Measurements from ENCODE around the gene NBEAL1. TPM values are rescaled to one million over a fixed set of nuclear protein-coding genes. Genes with fewer than 3 reads are reported as not detected.
"Not testable (repeated sequence)": the region's sequence is repeated elsewhere in the genome, so short reads cannot be mapped to it uniquely, and the experiment has no call there.

The NBEAL1 gene
- total RNA-seq, 4 donors from 2014 or later = 22.7 to 31.2 (median 28.1) TPM

GRCh38 chr2:203167751-203168150 lies 153.1 kb downstream of the NBEAL1 start:
- TF ChIP-seq POLR2A (IDR thresholded peaks at IDR 0.05) (no peak), CTCF (IDR thresholded peaks at IDR 0.05) (no peak)
- H3K4me1 ChIP-seq = no peaks in the 10 kb centered on the region
- H3K27ac ChIP-seq = no peak overlapping the region
- H3K4me3 ChIP-seq = no peak overlapping the region
- H3K9me3 ChIP-seq = no peaks in the 10 kb centered on the region
- peaks cover 0 to 62% (median 10%) of the 10 kb centered on the region in 3 donors for H3K36me3 ChIP-seq
- DNase-seq = no peak
- no peaks in the 10 kb centered on the region for H3K27me3 ChIP-seq
- intact Hi-C loops (cut with DNase I) = no loop called here
- 88 to 94% methylated on average over 5 of the region's 5 CpGs for WGBS, 2 donors

- TF ChIP-seq CTCF (IDR thresholded peaks at IDR 0.05) (no peak), POLR2A (IDR thresholded peaks at IDR 0.05) (no peak)
- intact Hi-C loops (cut with DNase I) = no loop called here
- Histone ChIP-seq H3K4me3 (no peak overlapping the region), H3K9me3 (no peaks in the 10 kb centered on the region), H3K27ac (no peak overlapping the region), H3K27me3 (no peaks in the 10 kb centered on the region), H3K36me3 (peaks cover 0 to 69% (median 18%) of the 10 kb centered on the region in 3 donors), H3K4me1 (no peaks in the 10 kb centered on the region)
- no peak for DNase-seq
- WGBS, 2 donors = 80 to 88% methylated on average over 4 of the region's 4 CpGs
Measured at GRCh38 chr2:203170502-203170901, 155.8 kb downstream of the NBEAL1 start.

DNA sequence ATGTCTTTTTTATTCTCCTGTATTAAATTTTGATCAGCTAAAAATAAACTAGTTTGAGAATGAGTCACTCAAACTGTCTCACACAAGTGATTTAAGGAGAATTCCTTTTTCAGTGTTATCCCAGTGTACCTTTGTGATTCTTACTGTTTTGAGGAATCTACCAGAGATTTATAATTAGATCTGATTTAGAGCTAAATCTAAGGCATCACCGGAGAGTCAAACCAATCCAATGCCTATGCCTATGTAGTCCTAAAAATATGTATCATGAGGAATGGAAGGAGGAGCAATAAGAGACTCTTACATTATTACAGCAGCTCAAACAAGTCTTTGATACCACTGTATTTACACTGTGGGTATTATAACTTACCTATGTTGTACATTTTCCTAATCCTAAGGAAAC lies 160.7 kb downstream of the NBEAL1 start:
- H3K36me3 ChIP-seq = peaks cover 0 to 75% (median 10%) of the 10 kb centered on the region in 3 donors
- no peak overlapping the region for H3K27ac ChIP-seq
- TF ChIP-seq CTCF (IDR thresholded peaks at IDR 0.05) = no peak
- TF ChIP-seq POLR2A (IDR thresholded peaks at IDR 0.05) = no peak
- intact Hi-C loops (cut with DNase I) = no loop called here
- H3K4me3 ChIP-seq = no peak overlapping the region
- H3K4me1 ChIP-seq = no peaks in the 10 kb centered on the region
- no peaks in the 10 kb centered on the region for H3K27me3 ChIP-seq
- H3K9me3 ChIP-seq = no peaks in the 10 kb centered on the region
- DNase-seq = no peak
- 83 to 100% methylated on average over 1 of the region's 1 CpG for WGBS, 2 donors

GRCh38 chr2:203177361-203177760 lies 162.7 kb downstream of the NBEAL1 start:
- Histone ChIP-seq H3K27me3 (no peaks in the 10 kb centered on the region), H3K27ac (no peak overlapping the region), H3K4me1 (no peaks in the 10 kb centered on the region), H3K4me3 (no peak overlapping the region), H3K36me3 (peaks cover 0 to 86% (median 10%) of the 10 kb centered on the region in 3 donors), H3K9me3 (no peaks in the 10 kb centered on the region)
- intact Hi-C loops (cut with DNase I) = no loop called here
- no peak for DNase-seq
- TF ChIP-seq POLR2A (IDR thresholded peaks at IDR 0.05) (no peak), CTCF (IDR thresholded peaks at IDR 0.05) (no peak)

- TF ChIP-seq CTCF (IDR thresholded peaks at IDR 0.05) (no peak), POLR2A (IDR thresholded peaks at IDR 0.05) (no peak)
- Histone ChIP-seq H3K36me3 (peaks cover 0 to 92% (median 0%) of the 10 kb centered on the region in 3 donors), H3K4me1 (no peaks in the 10 kb centered on the region), H3K4me3 (no peak overlapping the region), H3K27me3 (no peaks in the 10 kb centered on the region), H3K27ac (no peak overlapping the region), H3K9me3 (no peaks in the 10 kb centered on the region)
- no peak for DNase-seq
- WGBS, 2 donors = 57 to 92% methylated on average over 1 of the region's 1 CpG
- intact Hi-C loops (cut with DNase I) = no loop called here
Measured at GRCh38 chr2:203185864-203186263, 171.2 kb downstream of the NBEAL1 start.

DNA sequence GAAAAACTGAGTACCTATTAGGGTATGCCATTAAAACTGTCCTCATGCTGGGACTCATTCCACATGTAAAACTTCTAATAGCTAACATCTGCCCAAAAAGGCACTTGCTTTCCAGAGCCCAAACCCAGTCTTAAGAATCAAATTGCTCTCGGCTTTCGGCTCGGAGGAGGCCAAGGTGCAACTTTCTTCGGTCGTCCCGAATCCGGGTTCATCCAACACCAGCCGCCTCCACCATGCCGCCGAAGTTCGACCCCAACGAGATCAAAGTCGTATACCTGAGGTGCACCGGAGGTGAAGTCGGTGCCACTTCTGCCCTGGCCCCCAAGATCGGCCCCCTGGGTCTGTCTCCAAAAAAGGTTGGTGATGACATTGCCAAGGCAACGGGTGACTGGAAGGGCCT lies 175.9 kb downstream of the NBEAL1 start:
- H3K4me1 ChIP-seq; H3K9me3 ChIP-seq; DNase-seq; intact Hi-C loops (cut with DNase I); H3K27me3 ChIP-seq; H3K4me3 ChIP-seq; H3K27ac ChIP-seq: not testable (repeated sequence)
- H3K36me3 ChIP-seq = peaks cover 0 to 82% (median 0%) of the 10 kb centered on the region in 3 donors
- 96 to 100% methylated on average over 5 to 7 of the region's 17 CpGs for WGBS, 2 donors

GRCh38 chr2:203191026-203191425 lies 176.4 kb downstream of the NBEAL1 start:
- H3K4me3 ChIP-seq; H3K9me3 ChIP-seq; H3K27ac ChIP-seq; DNase-seq; H3K4me1 ChIP-seq; intact Hi-C loops (cut with DNase I); H3K27me3 ChIP-seq: not testable (repeated sequence)
- 92 to 96% methylated on average over 2 to 4 of the region's 6 CpGs for WGBS, 2 donors
- peaks cover 0 to 82% (median 0%) of the 10 kb centered on the region in 3 donors for H3K36me3 ChIP-seq

All from esophagus squamous epithelium (tissue), 5 donors.